ENCODE results near the gene DLG2.

- TF ChIP-seq EP300 (IDR thresholded peaks at IDR 0.05), result no peak
- no peak for TF ChIP-seq CTCF (IDR thresholded peaks at IDR 0.05)
- no peak for TF ChIP-seq POLR2A (IDR thresholded peaks at IDR 0.05)
These were observed 518.0 kb downstream of the DLG2 start for GRCh38 chr11:85109141-85109540.

Data from sigmoid colon (tissue), 4 donors.